ENCODE data around the gene PPP1R1B. TPM values are rescaled to one million over a fixed set of nuclear protein-coding genes. Genes with fewer than 3 reads are reported as not detected.

The PPP1R1B gene
- total RNA-seq, 1 experiment from 2014 or later = 8.2 TPM

DNA sequence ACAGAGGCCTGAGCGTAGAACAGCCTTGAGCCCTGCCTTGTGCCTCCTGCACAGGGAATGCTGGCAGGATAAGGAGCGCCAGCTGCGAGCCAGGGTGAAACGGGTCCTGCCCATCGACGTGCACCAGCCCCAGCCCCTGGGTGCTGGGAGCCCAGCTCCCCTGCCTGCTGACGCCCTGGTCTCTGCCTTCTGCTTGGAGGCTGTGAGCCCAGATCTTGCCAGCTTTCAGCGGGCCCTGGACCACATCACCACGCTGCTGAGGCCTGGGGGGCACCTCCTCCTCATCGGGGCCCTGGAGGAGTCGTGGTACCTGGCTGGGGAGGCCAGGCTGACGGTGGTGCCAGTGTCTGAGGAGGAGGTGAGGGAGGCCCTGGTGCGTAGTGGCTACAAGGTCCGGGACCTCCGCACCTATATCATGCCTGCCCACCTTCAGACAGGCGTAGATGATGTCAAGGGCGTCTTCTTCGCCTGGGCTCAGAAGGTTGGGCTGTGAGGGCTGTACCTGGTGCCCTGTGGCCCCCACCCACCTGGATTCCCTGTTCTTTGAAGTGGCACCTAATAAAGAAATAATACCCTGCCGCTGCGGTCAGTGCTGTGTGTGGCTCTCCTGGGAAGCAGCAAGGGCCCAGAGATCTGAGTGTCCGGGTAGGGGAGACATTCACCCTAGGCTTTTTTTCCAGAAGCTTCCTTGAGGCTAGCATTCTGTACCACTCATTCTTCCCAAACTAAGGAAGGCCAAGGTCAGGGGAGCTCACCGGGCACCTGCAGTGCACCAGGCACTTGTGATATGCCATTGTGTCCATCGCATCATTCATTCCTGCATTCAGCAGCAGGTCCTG lies 43.4 kb downstream of the PPP1R1B start:
- intact Hi-C loops (cut with micrococcal nuclease; ENCODE audit: unreplicated experiment) = no loop called here
- CTCF ChIA-PET = interaction anchor here (0.6 kb wide), 1 partner anchor 47 kb away, joined by 6 read pairs; no protein-coding TSS in a partner anchor
- no peak for DNase-seq (ENCODE audit: low spot score)

DNA sequence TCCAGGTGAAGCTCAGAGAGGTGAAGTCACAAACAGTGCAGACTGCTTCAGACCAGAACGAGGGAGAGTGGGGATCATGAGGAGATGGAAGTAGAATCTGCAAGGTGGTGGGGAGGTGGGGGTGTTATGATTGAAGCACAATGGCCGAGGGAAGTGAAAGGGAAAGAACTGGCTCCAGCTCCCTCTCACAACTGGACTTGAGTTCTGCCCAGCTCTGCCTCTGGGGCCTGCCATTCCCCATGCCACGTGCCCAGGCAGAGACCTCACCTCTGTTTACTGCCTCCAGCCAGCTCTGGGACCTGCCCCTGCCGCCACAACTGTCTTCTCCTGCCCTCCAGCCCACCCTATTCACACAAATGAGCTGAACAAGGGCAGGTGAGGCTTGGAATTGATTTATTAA lies 44.0 kb downstream of the PPP1R1B start:
- Histone ChIP-seq H3K27ac (ENCODE audit: low read depth, low read length, poor library complexity, severe bottlenecking) (no peak overlapping the region), H3K9me3 (ENCODE audit: low read depth, low read length, poor library complexity, severe bottlenecking) (no peaks in the 10 kb centered on the region), H3K27me3 (replicated peaks; ENCODE audit: insufficient read depth, low read depth, low read length, poor library complexity) (no peaks in the 10 kb centered on the region), H3K36me3 (ENCODE audit: insufficient read depth, low read length, poor library complexity, severe bottlenecking) (no peaks in the 10 kb centered on the region), H3K4me3 (ENCODE audit: low read depth, low read length, poor library complexity, severe bottlenecking) (no peak overlapping the region), H3K4me1 (ENCODE audit: insufficient read depth, low read length, poor library complexity, severe bottlenecking) (no peaks in the 10 kb centered on the region)
- intact Hi-C loops (cut with micrococcal nuclease; ENCODE audit: unreplicated experiment) = no loop called here
- CTCF ChIA-PET = interaction anchor here (0.6 kb wide), 1 partner anchor 48 kb away, joined by 6 read pairs; no protein-coding TSS in a partner anchor
- BruUV-seq (replicated peaks) = no TSS peak
- POLR2A ChIA-PET (ENCODE audit: low non-redundant PET) = no interaction called here
- TF ChIP-seq CTCF (conservative IDR thresholded peaks at IDR 0.05; ENCODE audit: low read depth, low read length) = no peak
- no peak for TF ChIP-seq EZH2 (IDR thresholded peaks at IDR 0.05; ENCODE audit: borderline replicate concordance, low read depth, low read length, poor library complexity, severe bottlenecking)
- no peak for DNase-seq (ENCODE audit: low spot score)

More for the DNA sequence above, 43.4 kb downstream of the PPP1R1B start:
- TF ChIP-seq EZH2 (IDR thresholded peaks at IDR 0.05; ENCODE audit: borderline replicate concordance, low read depth, low read length, poor library complexity, severe bottlenecking) = no peak
- no peak for TF ChIP-seq CTCF (conservative IDR thresholded peaks at IDR 0.05; ENCODE audit: low read depth, low read length)
- BruUV-seq (replicated peaks) = no TSS peak
- no peak overlapping the region for H3K4me3 ChIP-seq (ENCODE audit: low read depth, low read length, poor library complexity, severe bottlenecking)
- H3K27me3 ChIP-seq (replicated peaks; ENCODE audit: insufficient read depth, low read depth, low read length, poor library complexity) = no peaks in the 10 kb centered on the region
- H3K27ac ChIP-seq (ENCODE audit: low read depth, low read length, poor library complexity, severe bottlenecking) = no peak overlapping the region
- H3K4me1 ChIP-seq (ENCODE audit: insufficient read depth, low read length, poor library complexity, severe bottlenecking) = no peaks in the 10 kb centered on the region
- no peaks in the 10 kb centered on the region for H3K9me3 ChIP-seq (ENCODE audit: low read depth, low read length, poor library complexity, severe bottlenecking)
- POLR2A ChIA-PET (ENCODE audit: low non-redundant PET) = no interaction called here
- H3K36me3 ChIP-seq (ENCODE audit: insufficient read depth, low read length, poor library complexity, severe bottlenecking) = no peaks in the 10 kb centered on the region

DNA sequence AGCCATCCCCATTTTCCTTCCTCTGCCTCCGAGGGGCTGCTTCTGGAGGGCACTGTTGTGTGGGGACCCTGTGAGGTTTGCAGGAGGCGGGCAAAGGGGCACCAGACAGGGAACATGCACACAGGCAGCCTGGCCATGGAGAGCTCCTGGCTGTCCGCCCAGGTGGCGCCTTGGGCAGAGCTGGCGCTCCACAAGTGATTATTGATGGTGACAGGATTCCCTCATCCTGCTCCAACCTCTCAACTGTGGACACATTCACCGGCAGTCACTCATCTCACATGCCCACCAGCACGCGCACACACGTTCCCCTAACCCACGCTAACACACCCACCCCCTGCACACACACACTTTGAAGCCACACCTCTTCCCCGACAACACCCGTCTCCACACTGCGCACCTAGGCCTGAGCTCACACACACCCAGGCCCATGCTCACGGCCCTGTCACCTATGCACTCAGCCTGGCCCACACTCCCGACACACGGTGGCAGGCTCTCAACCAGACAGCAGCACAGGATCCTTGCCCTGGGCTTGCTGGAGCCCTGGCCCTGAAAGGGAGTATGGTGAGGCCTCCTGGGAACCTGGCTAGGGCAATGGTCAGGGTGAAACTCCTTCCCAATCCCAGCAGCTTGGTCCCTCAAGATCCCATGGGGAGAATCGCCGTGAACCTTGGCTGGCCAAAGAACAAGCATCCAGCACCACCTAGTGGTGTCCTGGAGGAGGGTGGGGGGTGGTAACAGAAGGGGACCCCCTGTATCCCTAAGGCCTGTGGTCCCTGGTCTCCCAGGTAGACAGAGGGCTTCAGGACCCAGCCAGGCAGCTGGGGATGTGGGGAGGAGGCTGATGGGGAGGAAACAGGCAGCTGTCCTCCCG lies 45.1 kb downstream of the PPP1R1B start:
- TF ChIP-seq EZH2 (IDR thresholded peaks at IDR 0.05; ENCODE audit: borderline replicate concordance, low read depth, low read length, poor library complexity, severe bottlenecking) (no peak), CTCF (conservative IDR thresholded peaks at IDR 0.05; ENCODE audit: low read depth, low read length) (peak; percentile 49)
- Histone ChIP-seq H3K27ac (ENCODE audit: low read depth, low read length, poor library complexity, severe bottlenecking) (no peak overlapping the region), H3K9me3 (ENCODE audit: low read depth, low read length, poor library complexity, severe bottlenecking) (no peaks in the 10 kb centered on the region), H3K4me3 (ENCODE audit: low read depth, low read length, poor library complexity, severe bottlenecking) (no peak overlapping the region), H3K27me3 (replicated peaks; ENCODE audit: insufficient read depth, low read depth, low read length, poor library complexity) (no peaks in the 10 kb centered on the region), H3K36me3 (ENCODE audit: insufficient read depth, low read length, poor library complexity, severe bottlenecking) (no peaks in the 10 kb centered on the region), H3K4me1 (ENCODE audit: insufficient read depth, low read length, poor library complexity, severe bottlenecking) (no peaks in the 10 kb centered on the region)
- no peak for DNase-seq (ENCODE audit: low spot score)
- ChIA-PET POLR2A (ENCODE audit: low non-redundant PET) (no interaction called here), CTCF (interaction anchor here (0.5 to 1.1 kb wide), 2 partner anchors 28 to 507 kb away, joined by 3 to 4 read pairs; partner anchors contain the start of gene ERBB2)
- BruUV-seq (replicated peaks) = no TSS peak
- intact Hi-C loops (cut with micrococcal nuclease; ENCODE audit: unreplicated experiment) = no loop called here
